ENCODE results near the gene SFMBT2.
"Not testable (repeated sequence)": the region's sequence is repeated elsewhere in the genome, so short reads cannot be mapped to it uniquely, and the experiment has no call there.

The SFMBT2 gene

GRCh38 chr10:7315906-7316305 is 94.9 kb downstream of the SFMBT2 start:
- no peak overlapping the region for H2AFZ ChIP-seq (ENCODE audit: low read depth, low read length)
- no peaks in the 10 kb centered on the region for H3K27me3 ChIP-seq (ENCODE audit: insufficient read depth, low read length)
- no peaks in the 10 kb centered on the region for H3K36me3 ChIP-seq (ENCODE audit: insufficient read depth, low read length)
- no peaks in the 10 kb centered on the region for H3K4me1 ChIP-seq (ENCODE audit: insufficient read depth, low read length)
- H3K4me3 ChIP-seq (ENCODE audit: low read length): no peak overlapping the region
- no peaks in the 10 kb centered on the region for H3K9me3 ChIP-seq (ENCODE audit: low read length)

- Histone ChIP-seq H3K4me1 (ENCODE audit: insufficient read depth, low read length) (no peaks in the 10 kb centered on the region), H3K36me3 (ENCODE audit: insufficient read depth, low read length) (no peaks in the 10 kb centered on the region), H3K27me3 (ENCODE audit: insufficient read depth, low read length) (no peaks in the 10 kb centered on the region), H2AFZ (ENCODE audit: low read depth, low read length) (no peak overlapping the region), H3K9me3 (ENCODE audit: low read length) (no peaks in the 10 kb centered on the region), H3K4me3 (ENCODE audit: low read length) (no peak overlapping the region)
Measured at GRCh38 chr10:7314170-7314569, 96.7 kb downstream of the SFMBT2 start.

- Histone ChIP-seq H3K36me3 (ENCODE audit: insufficient read depth, low read length) (no peaks in the 10 kb centered on the region), H3K4me1 (ENCODE audit: insufficient read depth, low read length) (no peaks in the 10 kb centered on the region), H2AFZ (ENCODE audit: low read depth, low read length) (no peak overlapping the region), H3K27me3 (ENCODE audit: insufficient read depth, low read length) (no peaks in the 10 kb centered on the region), H3K9me3 (ENCODE audit: low read length) (no peaks in the 10 kb centered on the region), H3K4me3 (ENCODE audit: low read length) (no peak overlapping the region)
Measured at GRCh38 chr10:7312488-7312857, 98.4 kb downstream of the SFMBT2 start.

- H3K4me1 ChIP-seq (ENCODE audit: insufficient read depth, low read length); H3K36me3 ChIP-seq (ENCODE audit: insufficient read depth, low read length); H2AFZ ChIP-seq (ENCODE audit: low read depth, low read length); H3K27me3 ChIP-seq (ENCODE audit: insufficient read depth, low read length); H3K4me3 ChIP-seq (ENCODE audit: low read length); H3K9me3 ChIP-seq (ENCODE audit: low read length): not testable (repeated sequence)
Measured at GRCh38 chr10:7311850-7312487, 98.9 kb downstream of the SFMBT2 start.

GRCh38 chr10:7311218-7311849 is 99.5 kb downstream of the SFMBT2 start:
- no peaks in the 10 kb centered on the region for H3K36me3 ChIP-seq (ENCODE audit: insufficient read depth, low read length)
- no peaks in the 10 kb centered on the region for H3K9me3 ChIP-seq (ENCODE audit: low read length)
- H3K27me3 ChIP-seq (ENCODE audit: insufficient read depth, low read length): no peaks in the 10 kb centered on the region
- H3K4me1 ChIP-seq (ENCODE audit: insufficient read depth, low read length): no peaks in the 10 kb centered on the region
- H3K4me3 ChIP-seq (ENCODE audit: low read length): no peak overlapping the region
- H2AFZ ChIP-seq (ENCODE audit: low read depth, low read length): no peak overlapping the region

GRCh38 chr10:7310076-7310475 is 100.8 kb downstream of the SFMBT2 start:
- H3K4me3 ChIP-seq (ENCODE audit: low read length): no peak overlapping the region
- no peaks in the 10 kb centered on the region for H3K36me3 ChIP-seq (ENCODE audit: insufficient read depth, low read length)
- H3K4me1 ChIP-seq (ENCODE audit: insufficient read depth, low read length): no peaks in the 10 kb centered on the region
- H3K9me3 ChIP-seq (ENCODE audit: low read length): no peaks in the 10 kb centered on the region
- no peaks in the 10 kb centered on the region for H3K27me3 ChIP-seq (ENCODE audit: insufficient read depth, low read length)
- H2AFZ ChIP-seq (ENCODE audit: low read depth, low read length): no peak overlapping the region

GRCh38 chr10:7308826-7309225 is 102.0 kb downstream of the SFMBT2 start:
- H3K4me1 ChIP-seq (ENCODE audit: insufficient read depth, low read length): no peaks in the 10 kb centered on the region
- H3K27me3 ChIP-seq (ENCODE audit: insufficient read depth, low read length): no peaks in the 10 kb centered on the region
- no peaks in the 10 kb centered on the region for H3K36me3 ChIP-seq (ENCODE audit: insufficient read depth, low read length)
- H2AFZ ChIP-seq (ENCODE audit: low read depth, low read length): no peak overlapping the region
- H3K9me3 ChIP-seq (ENCODE audit: low read length): no peaks in the 10 kb centered on the region
- no peak overlapping the region for H3K4me3 ChIP-seq (ENCODE audit: low read length)

- Histone ChIP-seq H3K4me3 (ENCODE audit: low read length) (no peak overlapping the region), H3K36me3 (ENCODE audit: insufficient read depth, low read length) (no peaks in the 10 kb centered on the region)
Measured at GRCh38 chr10:7306616-7307015, 104.2 kb downstream of the SFMBT2 start.

GRCh38 chr10:7306147-7306546 is 104.7 kb downstream of the SFMBT2 start:
- no peak overlapping the region for H3K4me3 ChIP-seq (ENCODE audit: low read length)

More at GRCh38 chr10:7306616-7307015, 104.2 kb downstream of the SFMBT2 start:
- no peaks in the 10 kb centered on the region for H3K27me3 ChIP-seq (ENCODE audit: insufficient read depth, low read length)
- H3K4me1 ChIP-seq (ENCODE audit: insufficient read depth, low read length): peaks cover 10% of the 10 kb centered on the region
- H3K9me3 ChIP-seq (ENCODE audit: low read length): no peaks in the 10 kb centered on the region
- no peak overlapping the region for H2AFZ ChIP-seq (ENCODE audit: low read depth, low read length)

GRCh38 chr10:7305053-7305452 is 105.8 kb downstream of the SFMBT2 start:
- no peaks in the 10 kb centered on the region for H3K36me3 ChIP-seq (ENCODE audit: insufficient read depth, low read length)
- no peaks in the 10 kb centered on the region for H3K9me3 ChIP-seq (ENCODE audit: low read length)
- H3K27me3 ChIP-seq (ENCODE audit: insufficient read depth, low read length): no peaks in the 10 kb centered on the region
- peaks cover 12% of the 10 kb centered on the region for H3K4me1 ChIP-seq (ENCODE audit: insufficient read depth, low read length)
- no peak overlapping the region for H2AFZ ChIP-seq (ENCODE audit: low read depth, low read length)
- H3K4me3 ChIP-seq (ENCODE audit: low read length): no peak overlapping the region

More at GRCh38 chr10:7306147-7306546, 104.7 kb downstream of the SFMBT2 start:
- H3K4me1 ChIP-seq (ENCODE audit: insufficient read depth, low read length): peaks cover 12% of the 10 kb centered on the region
- H3K36me3 ChIP-seq (ENCODE audit: insufficient read depth, low read length): no peaks in the 10 kb centered on the region
- H2AFZ ChIP-seq (ENCODE audit: low read depth, low read length): no peak overlapping the region
- H3K9me3 ChIP-seq (ENCODE audit: low read length): no peaks in the 10 kb centered on the region
- no peaks in the 10 kb centered on the region for H3K27me3 ChIP-seq (ENCODE audit: insufficient read depth, low read length)

GRCh38 chr10:7304110-7304509 is 106.7 kb downstream of the SFMBT2 start:
- Histone ChIP-seq H3K4me1 (ENCODE audit: insufficient read depth, low read length) (peaks cover 12% of the 10 kb centered on the region), H3K9me3 (ENCODE audit: low read length) (no peaks in the 10 kb centered on the region), H3K4me3 (ENCODE audit: low read length) (no peak overlapping the region), H2AFZ (ENCODE audit: low read depth, low read length) (no peak overlapping the region), H3K36me3 (ENCODE audit: insufficient read depth, low read length) (no peaks in the 10 kb centered on the region), H3K27me3 (ENCODE audit: insufficient read depth, low read length) (no peaks in the 10 kb centered on the region)

GRCh38 chr10:7302930-7303557 is 107.8 kb downstream of the SFMBT2 start:
- Histone ChIP-seq H3K9me3 (ENCODE audit: low read length) (no peaks in the 10 kb centered on the region), H3K27me3 (ENCODE audit: insufficient read depth, low read length) (no peaks in the 10 kb centered on the region), H3K4me3 (ENCODE audit: low read length) (no peak overlapping the region), H3K4me1 (ENCODE audit: insufficient read depth, low read length) (peaks cover 12% of the 10 kb centered on the region), H3K36me3 (ENCODE audit: insufficient read depth, low read length) (no peaks in the 10 kb centered on the region), H2AFZ (ENCODE audit: low read depth, low read length) (no peak overlapping the region)

- no peaks in the 10 kb centered on the region for H3K27me3 ChIP-seq (ENCODE audit: insufficient read depth, low read length)
- H3K9me3 ChIP-seq (ENCODE audit: low read length): no peaks in the 10 kb centered on the region
Measured at GRCh38 chr10:7302392-7302906, 108.4 kb downstream of the SFMBT2 start.

More at GRCh38 chr10:7302392-7302906, 108.4 kb downstream of the SFMBT2 start:
- Histone ChIP-seq H3K4me1 (ENCODE audit: insufficient read depth, low read length) (peaks cover 12% of the 10 kb centered on the region), H2AFZ (ENCODE audit: low read depth, low read length) (no peak overlapping the region), H3K36me3 (ENCODE audit: insufficient read depth, low read length) (no peaks in the 10 kb centered on the region), H3K4me3 (ENCODE audit: low read length) (no peak overlapping the region)
